IMR-90 (cell line): ENCODE measurements around the gene PROM2. TPM values are rescaled to one million over a fixed set of nuclear protein-coding genes. Genes with fewer than 3 reads are reported as not detected.

ENCODE experiments used
- ATAC-seq: fragments of 200-7000 bp; cut with Tn5 transposase; 2 replicates; pipeline ENCODE4 v1.9.1; 2020; ENCODE audit warnings: low read depth, mild to moderate bottlenecking, moderate library complexity
- BruUV-seq: library from RNA; stranded (reverse); fragments of 400-500 nt; replicated peaks from 2 replicates; lab custom pipeline; 2021; lab: Mats Ljungman, UMichigan
- CTCF ChIA-PET: fragments of 300-600 bp; formaldehyde crosslinking; extraction: SDS; loops from one replicate; lab custom pipeline; 2021; ENCODE audit warnings: antibody characterized with exemption; lab: Yijun Ruan, JAX
- POLR2A ChIA-PET: fragments of 300-600 bp; sonication (Branson Sonifier 250); formaldehyde crosslinking; loops from one replicate; lab custom pipeline; 2022; ENCODE audit warnings: antibody characterized with exemption; ENCODE audit not compliant: unreplicated experiment; lab: Charles Lee
- DNase-seq: peaks from one replicate; pipeline ENCODE4 v3.0.0; 2013
- H2AFZ ChIP-seq: replicated peaks from 2 replicates; pipeline ENCODE3; 2013; ENCODE audit warnings: low read length, mild to moderate bottlenecking; ENCODE audit not compliant: poor library complexity
- H2AK5ac ChIP-seq: 2 replicates; pipeline ENCODE4 v1.6.1; 2013; ENCODE audit warnings: low read depth, low read length, inconsistent platforms
- H2AK9ac ChIP-seq: replicated peaks from 2 replicates; pipeline ENCODE3; 2013; ENCODE audit warnings: mild to moderate bottlenecking, low read depth, low read length, moderate library complexity; ENCODE audit not compliant: poor library complexity
- H2BK120ac ChIP-seq: 2 replicates; pipeline ENCODE4 v1.6.1; 2013; ENCODE audit warnings: low read depth, low read length, inconsistent platforms
- H2BK15ac ChIP-seq: 3 replicates; pipeline ENCODE4 v1.6.1; 2013; ENCODE audit warnings: low read depth, low read length, inconsistent platforms
- H2BK20ac ChIP-seq: 2 replicates; pipeline ENCODE4 v1.6.1; 2013; ENCODE audit warnings: low read depth, mild to moderate bottlenecking, inconsistent platforms, low read length, moderate library complexity
- H2BK5ac ChIP-seq: 2 replicates; pipeline ENCODE4 v1.6.1; 2013; ENCODE audit warnings: mild to moderate bottlenecking, low read depth, low read length, inconsistent platforms; ENCODE audit not compliant: poor library complexity, severe bottlenecking
- H3K14ac ChIP-seq: replicated peaks from 2 replicates; pipeline ENCODE4 v1.6.1; 2013; ENCODE audit warnings: low read depth, low read length, inconsistent platforms
- H3K18ac ChIP-seq: 2 replicates; pipeline ENCODE4 v1.6.1; 2013; ENCODE audit warnings: low read depth, low read length, control low read depth
- H3K23ac ChIP-seq: 2 replicates; pipeline ENCODE4 v1.6.1; 2013; ENCODE audit warnings: low read depth, low read length, inconsistent platforms
- H3K27ac ChIP-seq: 2 replicates; pipeline ENCODE4 v1.5.1; 2013; ENCODE audit warnings: mild to moderate bottlenecking, control low read depth, low read length; ENCODE audit not compliant: insufficient read depth
- H3K27me3 ChIP-seq: 2 replicates; pipeline ENCODE4 v1.6.1; 2013; ENCODE audit warnings: low read length; ENCODE audit not compliant: control insufficient read depth, insufficient read depth
- H3K36me3 ChIP-seq: 2 replicates; pipeline ENCODE4 v1.6.1; 2013; ENCODE audit warnings: low read length, mixed read lengths; ENCODE audit not compliant: control insufficient read depth, insufficient read depth
- H3K4ac ChIP-seq: 2 replicates; pipeline ENCODE4 v1.6.1; 2013; ENCODE audit warnings: low read depth, low read length, inconsistent platforms
- H3K4me1 ChIP-seq: 2 replicates; pipeline ENCODE4 v1.6.1; 2013; ENCODE audit warnings: low read length, mixed read lengths; ENCODE audit not compliant: control insufficient read depth, insufficient read depth
- H3K4me2 ChIP-seq: 2 replicates; pipeline ENCODE4 v1.6.1; 2013; ENCODE audit warnings: low read depth, mild to moderate bottlenecking, control low read depth, low read length, moderate library complexity
- H3K4me3 ChIP-seq: 2 replicates; pipeline ENCODE4 v1.5.1; 2013; ENCODE audit warnings: low read depth, mild to moderate bottlenecking, control low read depth, low read length, moderate library complexity; ENCODE audit not compliant: insufficient read depth
- H3K56ac ChIP-seq: 2 replicates; pipeline ENCODE4 v1.6.1; 2013; ENCODE audit warnings: low read length, inconsistent platforms; ENCODE audit not compliant: insufficient read depth; ENCODE audit errors: extremely low read depth
- H3K79me1 ChIP-seq, 2 experiments: 2 replicates each; pipeline ENCODE4 v1.6.1; 2013; ENCODE audit warnings: low read length in 2 of 2, inconsistent platforms in 1 of 2, low read depth in 1 of 2
- H3K9ac ChIP-seq: 2 replicates; pipeline ENCODE4 v1.6.1; 2013; ENCODE audit warnings: low read depth, low read length, control low read depth
- H3K9me1 ChIP-seq: 2 replicates; pipeline ENCODE4 v1.6.1; 2013; ENCODE audit warnings: low read length, inconsistent platforms; ENCODE audit not compliant: insufficient read depth
- H3K9me3 ChIP-seq: 2 replicates; pipeline ENCODE4 v1.6.1; 2013; ENCODE audit warnings: low read length; ENCODE audit not compliant: control insufficient read depth, insufficient read depth
- H4K20me1 ChIP-seq: 2 replicates; pipeline ENCODE4 v1.6.1; 2013; ENCODE audit warnings: low read length, inconsistent platforms; ENCODE audit not compliant: insufficient read depth
- H4K5ac ChIP-seq: 2 replicates; pipeline ENCODE4 v1.6.1; 2013; ENCODE audit warnings: mild to moderate bottlenecking, low read depth, low read length, control low read depth
- H4K8ac ChIP-seq, 2 experiments: 2 replicates each; pipeline ENCODE4 v1.6.1; 2013; ENCODE audit warnings: low read depth in 2 of 2, low read length in 2 of 2, control low read depth in 1 of 2, inconsistent platforms in 1 of 2
- H4K91ac ChIP-seq: 2 replicates; pipeline ENCODE4 v1.6.1; 2013; ENCODE audit warnings: low read depth, low read length, inconsistent platforms; ENCODE audit not compliant: insufficient read depth
- CEBPB ChIP-seq: IDR thresholded peaks from 2 replicates; pipeline ENCODE4 v1.6.1; 2012; ENCODE audit warnings: low read depth, low read length, improper control_type of control experiment
- CHD1 ChIP-seq: IDR thresholded peaks from 2 replicates; pipeline ENCODE4 v1.6.1; 2012; ENCODE audit warnings: low read depth, low read length, improper control_type of control experiment
- FOS ChIP-seq: fragments of 150-350 bp; IDR thresholded peaks from 2 replicates; pipeline ENCODE4 v1.6.1; 2016; ENCODE audit warnings: low read depth, low read length
- MAFK ChIP-seq: IDR thresholded peaks from 2 replicates; pipeline ENCODE4 v1.6.1; 2012; ENCODE audit warnings: low read depth, low read length, improper control_type of control experiment
- MAZ ChIP-seq: IDR thresholded peaks from 2 replicates; pipeline ENCODE4 v1.6.1; 2012; ENCODE audit warnings: low read depth, mild to moderate bottlenecking, low read length, improper control_type of control experiment, moderate library complexity, borderline replicate concordance
- MXI1 ChIP-seq: IDR thresholded peaks from 2 replicates; pipeline ENCODE4 v1.6.1; 2012; ENCODE audit warnings: low read depth, mild to moderate bottlenecking, low read length, moderate library complexity, borderline replicate concordance
- NFE2L2 ChIP-seq: fragments of 150-350 bp; IDR thresholded peaks from 2 replicates; pipeline ENCODE4 v1.6.1; 2016; ENCODE audit warnings: low read depth, mild to moderate bottlenecking, low read length
- POLR2A ChIP-seq: IDR thresholded peaks from 2 replicates; pipeline ENCODE4 v1.6.1; 2012; ENCODE audit warnings: mild to moderate bottlenecking, low read depth, low read length
- RAD21 ChIP-seq: IDR thresholded peaks from 2 replicates; pipeline ENCODE4 v1.6.1; 2012; ENCODE audit warnings: low read length, improper control_type of control experiment
- RCOR1 ChIP-seq: IDR thresholded peaks from 2 replicates; pipeline ENCODE4 v1.6.1; 2012; ENCODE audit warnings: mild to moderate bottlenecking, low read length, improper control_type of control experiment; ENCODE audit not compliant: insufficient replicate concordance
- RFX5 ChIP-seq: IDR thresholded peaks from 2 replicates; pipeline ENCODE4 v1.8.0; 2012; ENCODE audit warnings: low read depth, mild to moderate bottlenecking, low read length, moderate library complexity
- SMC3 ChIP-seq: fragments of 150-350 bp; IDR thresholded peaks from 2 replicates; pipeline ENCODE4 v1.6.1; 2016; ENCODE audit warnings: low read depth, mild to moderate bottlenecking, antibody characterized with exemption, low read length, moderate library complexity
- WGBS, 2 experiments: methylation state at CpG; one replicate each; pipeline versions ENCODE4 v1.1.5 to v1.1.7; 2013; ENCODE audit warnings: missing lambda C conversion rate in 2 of 2; ENCODE audit not compliant: insufficient read length in 1 of 2; ENCODE audit errors: extremely low coverage in 2 of 2; 5-methylcytosine and 5-hydroxymethylcytosine counted together
- dilution Hi-C: fragments of 300-500 bp; cut with HindIII; formaldehyde crosslinking; loops from one replicate; pipeline ENCODE4 v1.14.3; 2018; ENCODE audit warnings: low sequenced_read_pairs; ENCODE audit not compliant: unreplicated experiment
- in situ Hi-C: fragments of 300-500 bp; cut with MboI; formaldehyde crosslinking; loops from 3 replicates; pipeline ENCODE4 v1.14.3; 2019; ENCODE audit warnings: low sequenced_read_pairs, inconsistent platforms, mixed read lengths
- intact Hi-C: fragments of 100-400 bp; cut with micrococcal nuclease; formaldehyde crosslinking; loops from 2 replicates; pipeline ENCODE4 v1.10.0; 2022
- polyA plus RNA-seq, 3 experiments: library from polyadenylated mRNA; depleted of rRNA; stranded (reverse); fragments of >200 nt; gene quantifications; 2 replicates each; pipeline ENCODE4 v1.2.3, GENCODE V29; 2012; ENCODE audit warnings: low replicate concordance in 1 of 3
- total RNA-seq: library from RNA; depleted of rRNA; stranded (reverse); fragments of >200 nt; gene quantifications from 2 replicates; pipeline ENCODE4 v1.2.3, GENCODE V29; 2012
- TF ChIP-seq, protein P1 (sequence below): fragments of 150-350 bp; IDR thresholded peaks from 2 replicates; pipeline ENCODE4 v1.6.1; 2016; ENCODE audit warnings: low read depth, mild to moderate bottlenecking, low read length, moderate library complexity, borderline replicate concordance
- TF ChIP-seq, protein P2 (sequence below): fragments of 150-350 bp; IDR thresholded peaks from 2 replicates; pipeline ENCODE4 v1.6.1; 2017; ENCODE audit warnings: mild to moderate bottlenecking, antibody characterized with exemption, low read length, low read depth
- TF ChIP-seq, protein P3 (sequence below): conservative IDR thresholded peaks from 2 replicates; pipeline ENCODE4 v1.5.1; 2012; ENCODE audit warnings: mild to moderate bottlenecking, low read depth, low read length, improper control_type of control experiment

Gene PROM2
- total and polyA plus RNA-seq, 2 of the 4 experiments (the other 2 are of a cell fraction), result 0.26 TPM; not detected in 1

DNA sequence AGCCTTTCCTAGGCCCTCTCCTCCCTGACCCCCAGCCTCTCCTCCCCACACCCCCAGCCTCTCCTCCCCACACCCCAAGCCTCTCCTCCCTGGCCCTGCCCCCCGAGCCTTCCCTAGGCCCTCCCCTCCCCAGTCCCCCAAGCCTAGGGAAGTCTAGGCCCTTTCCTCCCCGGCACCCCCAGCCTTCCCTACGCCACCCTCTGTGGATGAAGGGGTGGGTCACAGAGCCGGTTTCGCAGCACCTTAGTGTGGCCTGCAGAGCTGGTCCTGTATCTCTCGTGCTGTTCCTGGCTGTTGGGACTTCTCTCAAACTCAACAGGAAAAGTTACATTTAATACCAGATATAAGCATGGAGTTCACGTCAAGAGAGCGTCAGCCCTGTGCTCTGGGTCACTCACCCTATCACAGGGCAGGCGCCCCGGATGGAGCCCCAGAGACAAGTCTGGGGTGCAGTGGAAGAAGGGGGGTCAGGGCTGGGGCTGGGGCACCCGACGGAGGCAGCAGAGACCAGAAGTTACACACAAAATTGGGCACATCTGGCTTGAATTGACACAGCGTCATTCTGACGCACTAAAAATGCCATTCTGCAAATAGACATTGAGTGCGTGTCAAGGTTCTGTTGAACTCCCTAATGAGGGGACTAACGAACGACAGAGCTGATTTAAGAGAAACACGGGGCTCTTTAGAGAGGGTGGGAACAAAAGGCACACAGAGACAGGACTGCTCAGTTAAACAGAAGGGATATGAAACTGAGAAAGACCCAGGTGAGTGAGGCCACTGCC is 46.9 kb downstream of the PROM2 start:
- Histone ChIP-seq H3K4ac (no peak overlapping the region), H4K5ac (no peak overlapping the region), H3K36me3 (no peaks in the 10 kb centered on the region), H2AK5ac (no peak overlapping the region), H3K4me3 (no peak overlapping the region), H3K18ac (no peak overlapping the region), H3K4me1 (peaks cover 8% of the 10 kb centered on the region; the same call in 1 of the 2 replicates), H2BK15ac (no peak overlapping the region), H3K14ac (no peak overlapping the region), H4K91ac (no peak overlapping the region), H3K27me3 (peaks cover 3% of the 10 kb centered on the region; the same call in 1 of the 2 replicates), H2BK120ac (no peak overlapping the region), H2AK9ac (no peak overlapping the region), H3K4me2 (no peak overlapping the region), H3K9me3 (no peaks in the 10 kb centered on the region), H2AFZ (no peak overlapping the region), H3K9me1 (no peaks in the 10 kb centered on the region), H3K23ac (no peak overlapping the region), H3K79me1 (no peaks in the 10 kb centered on the region), H3K9ac (no peak overlapping the region), H3K27ac (no peak overlapping the region), H2BK20ac (no peak overlapping the region), H4K8ac (no peak overlapping the region), H4K20me1 (no peaks in the 10 kb centered on the region), H2BK5ac (no peak overlapping the region), H3K56ac (no peak overlapping the region)
- intact Hi-C loops, result no loop called here
- BruUV-seq, result no TSS peak
- ChIA-PET POLR2A (no interaction called here), CTCF (interaction anchor here (0.7 to 0.8 kb wide), 2 partner anchors 24 to 68 kb away, joined by 3 read pairs; no protein-coding TSS in a partner anchor)
- no peak for ATAC-seq
- dilution Hi-C loops, result no loop called here
- no peak for DNase-seq
- WGBS, 2 experiments, result 83% methylated on average over 7 of the region's 18 CpGs; no CpG with 5 or more reads in 1 of the 2 experiments
- in situ Hi-C loops, result no loop called here
- TF ChIP-seq, protein P1, sequence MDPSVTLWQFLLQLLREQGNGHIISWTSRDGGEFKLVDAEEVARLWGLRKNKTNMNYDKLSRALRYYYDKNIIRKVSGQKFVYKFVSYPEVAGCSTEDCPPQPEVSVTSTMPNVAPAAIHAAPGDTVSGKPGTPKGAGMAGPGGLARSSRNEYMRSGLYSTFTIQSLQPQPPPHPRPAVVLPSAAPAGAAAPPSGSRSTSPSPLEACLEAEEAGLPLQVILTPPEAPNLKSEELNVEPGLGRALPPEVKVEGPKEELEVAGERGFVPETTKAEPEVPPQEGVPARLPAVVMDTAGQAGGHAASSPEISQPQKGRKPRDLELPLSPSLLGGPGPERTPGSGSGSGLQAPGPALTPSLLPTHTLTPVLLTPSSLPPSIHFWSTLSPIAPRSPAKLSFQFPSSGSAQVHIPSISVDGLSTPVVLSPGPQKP, result no peak
- no peak for TF ChIP-seq RAD21
- TF ChIP-seq RFX5, result no peak
- TF ChIP-seq, protein P2, sequence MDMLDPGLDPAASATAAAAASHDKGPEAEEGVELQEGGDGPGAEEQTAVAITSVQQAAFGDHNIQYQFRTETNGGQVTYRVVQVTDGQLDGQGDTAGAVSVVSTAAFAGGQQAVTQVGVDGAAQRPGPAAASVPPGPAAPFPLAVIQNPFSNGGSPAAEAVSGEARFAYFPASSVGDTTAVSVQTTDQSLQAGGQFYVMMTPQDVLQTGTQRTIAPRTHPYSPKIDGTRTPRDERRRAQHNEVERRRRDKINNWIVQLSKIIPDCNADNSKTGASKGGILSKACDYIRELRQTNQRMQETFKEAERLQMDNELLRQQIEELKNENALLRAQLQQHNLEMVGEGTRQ, result no peak
- no peak for TF ChIP-seq MAZ
- TF ChIP-seq, protein P3, sequence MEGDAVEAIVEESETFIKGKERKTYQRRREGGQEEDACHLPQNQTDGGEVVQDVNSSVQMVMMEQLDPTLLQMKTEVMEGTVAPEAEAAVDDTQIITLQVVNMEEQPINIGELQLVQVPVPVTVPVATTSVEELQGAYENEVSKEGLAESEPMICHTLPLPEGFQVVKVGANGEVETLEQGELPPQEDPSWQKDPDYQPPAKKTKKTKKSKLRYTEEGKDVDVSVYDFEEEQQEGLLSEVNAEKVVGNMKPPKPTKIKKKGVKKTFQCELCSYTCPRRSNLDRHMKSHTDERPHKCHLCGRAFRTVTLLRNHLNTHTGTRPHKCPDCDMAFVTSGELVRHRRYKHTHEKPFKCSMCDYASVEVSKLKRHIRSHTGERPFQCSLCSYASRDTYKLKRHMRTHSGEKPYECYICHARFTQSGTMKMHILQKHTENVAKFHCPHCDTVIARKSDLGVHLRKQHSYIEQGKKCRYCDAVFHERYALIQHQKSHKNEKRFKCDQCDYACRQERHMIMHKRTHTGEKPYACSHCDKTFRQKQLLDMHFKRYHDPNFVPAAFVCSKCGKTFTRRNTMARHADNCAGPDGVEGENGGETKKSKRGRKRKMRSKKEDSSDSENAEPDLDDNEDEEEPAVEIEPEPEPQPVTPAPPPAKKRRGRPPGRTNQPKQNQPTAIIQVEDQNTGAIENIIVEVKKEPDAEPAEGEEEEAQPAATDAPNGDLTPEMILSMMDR, result no peak
- no peak for TF ChIP-seq RCOR1
- no peak for TF ChIP-seq POLR2A
- TF ChIP-seq CEBPB, result no peak
- no peak for TF ChIP-seq SMC3
- TF ChIP-seq NFE2L2, result no peak
- no peak for TF ChIP-seq MXI1
- TF ChIP-seq FOS, result no peak
- no peak for TF ChIP-seq CHD1
- no peak for TF ChIP-seq MAFK
